Stimulated activated CD4-positive, alpha-beta T cell treated with anti-CD3 and anti-CD28 coated beads, Interleukin-2, amount 100 ng/mL, for 4 hours (primary cell): ENCODE data around the gene STK38L.

Experiments
- DNase-seq: peaks from one replicate; pipeline ENCODE4 v3.0.0-alpha.2; 2020; ENCODE audit warnings: low read depth

Gene STK38L

GRCh38 chr12:27347779-27348178 lies 103.7 kb downstream of the STK38L start:
- no peak for DNase-seq

DNA sequence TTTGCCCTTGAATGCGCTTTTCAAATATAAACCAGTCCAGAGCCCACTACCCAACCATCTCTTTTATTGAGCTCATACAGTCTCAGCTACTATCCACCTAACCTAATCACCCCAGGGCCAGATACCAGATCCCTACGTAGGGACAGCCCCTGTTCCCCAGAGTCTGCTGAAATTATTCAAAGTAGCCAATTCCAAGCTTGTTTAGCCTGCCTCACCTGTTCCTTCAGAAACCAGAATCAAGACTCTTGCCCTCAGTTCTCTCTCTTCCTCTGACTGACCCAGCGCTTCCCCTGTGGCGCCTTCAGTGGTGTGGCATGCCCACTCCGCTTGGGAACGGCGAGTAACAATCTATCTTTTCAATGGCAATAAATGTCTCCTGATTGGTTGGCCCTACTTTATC lies 107.4 kb downstream of the STK38L start:
- DNase-seq = no peak

GRCh38 chr12:27355486-27355885 lies 111.4 kb downstream of the STK38L start:
- no peak for DNase-seq

GRCh38 chr12:27355979-27356378 lies 111.9 kb downstream of the STK38L start:
- DNase-seq = no peak

GRCh38 chr12:27359578-27360340 lies 115.7 kb downstream of the STK38L start:
- no peak for DNase-seq

DNA sequence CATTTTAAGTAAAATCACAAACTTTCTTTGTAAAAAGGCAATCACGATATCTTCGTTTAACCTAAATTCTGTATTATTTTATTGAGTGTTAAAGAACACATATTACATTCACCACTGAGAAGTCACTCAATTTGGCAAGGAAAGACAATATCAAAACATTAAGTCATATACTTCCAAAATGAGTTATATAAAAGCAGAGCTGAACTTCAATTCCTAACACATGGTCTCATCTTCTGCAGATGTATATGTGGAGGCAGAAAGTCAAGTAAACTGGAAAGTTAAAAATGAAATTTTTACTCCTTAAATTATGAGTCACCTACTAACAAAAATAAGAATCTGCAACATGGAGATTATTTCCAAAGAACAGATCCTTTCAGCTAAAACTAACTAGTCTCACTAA lies 117.3 kb downstream of the STK38L start:
- DNase-seq = no peak

DNA sequence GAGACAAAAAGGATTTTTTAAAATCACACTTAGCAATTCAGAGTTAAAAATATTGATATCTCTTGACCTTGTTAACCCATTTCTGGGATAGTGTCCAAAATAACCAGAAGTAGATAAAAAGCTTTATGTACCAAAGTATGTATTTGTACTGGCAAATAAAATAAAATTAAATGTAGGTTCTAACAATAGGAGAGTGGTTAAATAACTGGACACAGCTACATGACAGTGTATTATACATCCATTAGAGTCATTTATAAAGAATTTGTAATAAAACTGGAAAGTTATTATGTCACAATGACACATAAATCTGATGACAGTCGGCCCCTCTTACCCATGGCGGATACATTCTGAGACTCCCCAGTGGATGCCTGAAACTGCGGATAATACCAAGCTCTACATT lies 122.5 kb downstream of the STK38L start:
- no peak for DNase-seq

DNA sequence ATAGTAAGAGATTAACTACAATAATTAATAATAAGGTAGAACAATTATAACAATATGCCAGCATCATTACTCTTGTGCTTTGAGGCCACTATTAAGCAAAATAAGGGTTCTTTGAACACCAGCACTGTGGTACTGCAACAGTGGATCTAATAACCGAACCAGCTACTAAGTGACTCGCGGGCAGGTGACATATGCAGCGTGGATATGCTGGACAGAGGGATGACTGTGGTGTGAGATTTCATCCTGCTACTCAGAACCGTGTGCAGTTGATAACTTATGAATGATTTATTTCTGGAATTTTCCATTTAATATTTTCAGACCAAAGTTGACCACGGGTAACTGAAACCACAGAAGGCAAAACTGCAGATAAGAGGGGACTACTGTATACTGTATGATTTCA lies 123.0 kb downstream of the STK38L start:
- DNase-seq = no peak
